Right lung (tissue), 10 donors: ENCODE data around the gene DHCR24. TPM values are rescaled to one million over a fixed set of nuclear protein-coding genes. Genes with fewer than 3 reads are reported as not detected.
"Not testable (repeated sequence)": the region's sequence is repeated elsewhere in the genome, so short reads cannot be mapped to it uniquely, and the experiment has no call there.

Experiments used
- DNase-seq, 2 donors: peaks; one replicate each; pipeline ENCODE4 v3.0.0-alpha.2; 2013
- long read RNA-seq, 8 donors: transcript quantifications; one replicate each; lab custom pipeline, GENCODE V29; 2026
- polyA plus RNA-seq, 5 donors: library from polyadenylated mRNA; unstranded; fragments of 120-200 nt; gene quantifications; one replicate each; pipeline versions ENCODE4 v1.2.1 to v1.2.3, GENCODE V29; 2013; ENCODE audit warnings: inconsistent platforms in 1 of 5, low replicate concordance in 1 of 5; ENCODE audit not compliant: insufficient read length in 5 of 5, insufficient read depth in 1 of 5

The DHCR24 gene
- 10 to 100 TPM; 31.5 to 63.6 (median 40.5) TPM for polyA plus RNA-seq
- long read RNA-seq, donor 1, full-length matches to known transcripts: 10 of 17 reads
- long read RNA-seq, donor 1, partial matches to known transcripts: 7 of 17 reads
- long read RNA-seq, donor 1, other reads (novel, unspliced or antisense): 0 of 17 reads
- long read RNA-seq, donor 2, full-length matches to known transcripts: 13 of 13 reads
- long read RNA-seq, donor 2, partial matches to known transcripts: 0 of 13 reads
- long read RNA-seq, donor 2, other reads (novel, unspliced or antisense): 0 of 13 reads
- long read RNA-seq, donor 3, full-length matches to known transcripts: 2 of 2 reads
- long read RNA-seq, donor 3, partial matches to known transcripts: 0 of 2 reads
- long read RNA-seq, donor 3, other reads (novel, unspliced or antisense): 0 of 2 reads
- long read RNA-seq, donor 4, full-length matches to known transcripts: 3 of 3 reads
- long read RNA-seq, donor 4, partial matches to known transcripts: 0 of 3 reads
- long read RNA-seq, donor 4, other reads (novel, unspliced or antisense): 0 of 3 reads
- long read RNA-seq, donor 5, full-length matches to known transcripts: 5 of 10 reads
- long read RNA-seq, donor 5, partial matches to known transcripts: 5 of 10 reads
- long read RNA-seq, donor 5, other reads (novel, unspliced or antisense): 0 of 10 reads
- long read RNA-seq, donor 6, full-length matches to known transcripts: 8 of 16 reads
- long read RNA-seq, donor 6, partial matches to known transcripts: 8 of 16 reads
- long read RNA-seq, donor 6, other reads (novel, unspliced or antisense): 0 of 16 reads
- long read RNA-seq, donor 7, full-length matches to known transcripts: 10 of 10 reads
- long read RNA-seq, donor 7, partial matches to known transcripts: 0 of 10 reads
- long read RNA-seq, donor 7, other reads (novel, unspliced or antisense): 0 of 10 reads
- long read RNA-seq, donor 8, full-length matches to known transcripts: 5 of 5 reads
- long read RNA-seq, donor 8, partial matches to known transcripts: 0 of 5 reads
- long read RNA-seq, donor 8, other reads (novel, unspliced or antisense): 0 of 5 reads

DNA sequence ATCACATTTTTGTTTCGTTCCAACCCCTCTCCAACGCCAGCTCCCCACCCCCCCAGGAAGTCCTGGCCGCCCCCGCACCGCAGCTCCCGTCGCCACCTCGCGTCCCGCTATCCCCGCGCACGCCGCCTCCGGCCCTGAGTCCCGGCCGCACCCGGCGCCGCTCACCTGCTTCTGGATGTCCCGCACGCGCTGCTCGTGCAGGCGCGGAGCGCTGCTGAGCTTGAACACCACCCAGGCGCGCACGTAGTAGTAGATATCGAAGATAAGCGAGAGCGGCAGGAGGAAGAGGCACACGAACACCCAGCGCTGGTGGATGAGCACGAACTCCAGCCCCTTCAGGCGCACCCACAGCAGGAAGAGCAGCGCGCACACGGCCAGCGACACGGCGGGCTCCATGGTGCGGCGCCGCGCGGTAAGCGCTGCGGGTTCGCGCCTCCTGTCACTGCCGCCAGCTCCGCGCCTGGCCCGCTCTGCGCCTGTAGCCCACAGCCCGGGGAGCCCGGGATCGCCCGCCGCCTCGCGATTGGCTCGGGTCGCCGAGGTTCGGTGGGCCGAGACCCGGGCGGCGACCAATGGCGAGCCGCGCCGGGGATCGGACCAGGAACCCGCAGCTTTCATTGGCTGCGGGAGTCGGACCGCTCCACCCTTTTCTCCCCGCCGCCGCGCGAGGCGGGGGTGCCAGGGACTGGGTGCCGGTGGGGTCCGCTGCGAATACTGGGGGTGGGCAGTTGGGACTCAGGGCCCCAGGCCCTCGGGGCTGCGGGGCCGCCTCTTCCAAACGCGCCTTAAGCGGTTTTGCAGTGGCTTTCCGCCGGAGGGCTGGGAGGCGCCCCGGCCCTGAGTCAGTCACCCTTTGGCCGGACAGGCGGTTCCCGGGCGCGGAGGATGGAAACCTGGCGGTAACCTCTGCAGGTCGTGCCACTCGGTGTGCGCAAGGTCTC is at the start of gene DHCR24:
DHCR24 (minus strand) TSS at position 472 of the 941 bp plus-strand sequence; CDS start at position 396, 76 bp downstream.
- DNase-seq: peak; percentile 75 to 76

GRCh38 chr1:54936791-54937190 is 49.8 kb upstream of the DHCR24 start:
- no peak for DNase-seq

DNA sequence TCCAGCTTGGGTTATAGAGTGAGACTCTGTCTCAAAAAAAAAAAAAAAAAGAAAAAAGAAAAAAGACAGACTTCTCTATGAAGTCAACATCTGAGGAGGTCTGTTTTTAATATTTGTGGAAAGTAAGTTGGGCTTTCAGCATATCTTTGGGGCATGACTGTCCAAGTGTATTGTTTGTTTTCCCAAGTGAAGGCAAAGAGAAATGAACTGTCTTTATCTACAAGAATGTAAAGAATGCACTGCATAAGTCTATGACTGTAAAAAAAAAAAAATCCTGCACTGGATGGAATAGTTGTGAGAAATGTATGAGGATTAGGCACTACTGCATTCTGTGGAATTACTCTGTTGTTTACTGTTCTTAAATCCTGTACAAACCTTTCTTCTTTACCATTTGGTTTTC is 47.9 kb upstream of the DHCR24 start:
- DNase-seq: no peak

DNA sequence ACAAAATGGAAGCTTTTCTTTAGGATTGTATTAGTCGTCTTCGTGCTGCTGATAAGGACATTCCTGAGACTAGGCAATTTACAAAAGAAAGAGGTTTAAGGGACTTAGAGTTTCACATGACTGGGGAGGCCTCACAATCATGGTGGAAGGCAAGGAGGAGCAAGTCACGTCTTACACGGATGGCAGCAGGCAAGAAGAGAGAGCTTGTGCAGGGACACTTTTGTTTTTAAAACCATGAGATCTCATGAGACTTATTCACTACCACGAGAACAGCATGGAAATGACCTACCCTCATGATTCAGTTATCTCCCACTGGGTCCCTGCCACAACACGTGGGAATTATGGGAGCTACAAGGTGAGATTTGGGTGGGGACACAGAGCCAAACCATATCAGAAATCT is 47.1 kb upstream of the DHCR24 start:
- not testable (repeated sequence) for DNase-seq

GRCh38 chr1:54931275-54931840 is 44.4 kb upstream of the DHCR24 start:
- DNase-seq: no peak

DNA sequence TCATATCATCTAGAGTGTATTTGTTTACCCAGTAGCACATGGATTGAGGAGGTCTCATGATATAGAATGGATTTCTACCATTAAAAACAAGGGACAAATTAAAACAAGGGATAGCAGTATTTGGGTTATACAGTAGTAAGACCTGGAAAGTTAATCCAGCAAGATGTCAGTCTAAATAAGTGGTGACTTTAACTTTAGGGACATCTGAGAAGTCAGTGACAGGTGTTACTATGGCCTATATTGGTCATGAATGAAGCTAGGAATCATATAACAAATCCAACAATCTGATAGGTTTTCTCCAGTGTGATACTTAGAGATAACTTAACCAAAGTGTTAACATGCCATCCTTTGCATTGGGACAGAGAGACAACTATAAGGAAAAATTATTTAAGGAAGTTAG is 42.7 kb upstream of the DHCR24 start:
- DNase-seq: no peak

DNA sequence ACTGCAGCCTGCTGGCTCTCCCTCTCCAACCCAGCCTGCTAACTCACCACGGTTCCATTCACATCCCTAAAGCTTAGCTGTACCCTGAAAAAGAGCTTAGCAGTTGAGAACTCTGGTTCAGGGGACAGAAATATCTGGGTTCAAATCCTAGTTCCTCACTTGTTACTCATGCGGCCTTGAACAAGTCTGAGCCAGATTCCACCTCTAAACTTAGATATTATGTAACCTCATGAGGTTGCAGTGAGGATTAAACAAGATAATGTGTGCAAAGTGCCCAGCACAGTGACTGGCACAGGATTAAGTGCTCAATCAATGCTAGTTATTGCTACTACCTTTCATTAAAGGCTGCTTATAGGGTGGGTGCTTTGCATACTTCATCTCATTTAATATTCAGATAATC is 41.3 kb upstream of the DHCR24 start:
- DNase-seq: no peak

DNA sequence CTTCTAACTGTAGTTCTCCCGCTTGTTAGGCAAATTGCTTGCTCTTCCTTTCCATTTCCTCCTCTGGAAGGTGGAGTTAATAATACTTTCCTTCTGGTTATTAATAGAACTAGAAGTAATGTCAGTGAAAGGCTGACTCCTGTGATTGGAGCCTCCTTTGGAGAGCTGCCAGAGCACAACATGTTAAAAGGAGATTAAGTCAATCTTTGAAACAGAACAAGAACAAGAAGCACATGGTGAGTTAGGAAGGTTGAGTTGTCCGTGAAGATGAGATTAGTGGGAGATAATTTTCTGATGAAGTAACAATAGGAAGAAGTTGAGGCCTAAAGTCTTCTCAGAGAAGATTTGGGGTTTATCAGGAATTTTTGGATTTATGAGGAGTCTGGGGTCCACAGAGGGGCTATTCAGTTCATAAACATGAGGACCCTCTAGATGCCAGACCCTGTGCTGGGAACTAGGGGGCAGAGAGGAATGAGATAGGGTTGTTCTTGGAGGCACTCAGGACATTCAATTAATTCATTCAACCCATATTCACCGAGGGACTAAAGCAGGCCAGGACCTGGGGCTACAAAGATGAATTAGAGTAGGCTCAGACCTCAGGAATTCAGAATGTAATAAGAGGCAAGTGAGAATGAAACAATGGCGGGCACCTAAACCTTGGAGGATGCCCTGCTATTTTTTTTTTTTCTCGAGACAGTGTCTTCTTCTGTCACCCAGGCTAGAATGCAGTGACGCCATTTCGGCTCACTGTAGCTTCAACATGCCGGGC is 40.7 kb upstream of the DHCR24 start:
- peak in 1 of 2 donors; percentile 11 for DNase-seq

DNA sequence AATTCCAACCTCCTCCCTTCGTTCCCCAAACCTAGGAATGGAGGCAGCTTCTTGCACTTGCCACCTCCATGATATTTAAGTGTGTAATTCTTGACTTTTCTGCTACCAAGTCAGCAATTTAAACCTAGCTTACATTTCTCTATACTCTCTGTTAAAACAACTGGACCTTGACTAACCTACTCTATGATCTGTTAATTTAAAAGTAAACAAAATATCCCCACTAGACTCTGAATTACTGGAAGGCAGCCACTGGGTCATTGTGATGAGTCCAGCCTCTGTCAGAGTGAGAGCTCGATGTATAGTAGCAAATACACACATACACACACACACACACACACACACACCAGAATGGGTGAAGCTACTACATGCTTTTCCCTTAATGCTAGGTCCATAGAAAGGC is 40.0 kb upstream of the DHCR24 start:
- peak in 1 of 2 donors; percentile 7 for DNase-seq

- DNase-seq: peak in 1 of 2 donors; percentile 10
Observed at GRCh38 chr1:54922921-54923421, 36.0 kb upstream of the DHCR24 start.

- no peak for DNase-seq
Observed at GRCh38 chr1:54922040-54922761, 35.2 kb upstream of the DHCR24 start.

DNA sequence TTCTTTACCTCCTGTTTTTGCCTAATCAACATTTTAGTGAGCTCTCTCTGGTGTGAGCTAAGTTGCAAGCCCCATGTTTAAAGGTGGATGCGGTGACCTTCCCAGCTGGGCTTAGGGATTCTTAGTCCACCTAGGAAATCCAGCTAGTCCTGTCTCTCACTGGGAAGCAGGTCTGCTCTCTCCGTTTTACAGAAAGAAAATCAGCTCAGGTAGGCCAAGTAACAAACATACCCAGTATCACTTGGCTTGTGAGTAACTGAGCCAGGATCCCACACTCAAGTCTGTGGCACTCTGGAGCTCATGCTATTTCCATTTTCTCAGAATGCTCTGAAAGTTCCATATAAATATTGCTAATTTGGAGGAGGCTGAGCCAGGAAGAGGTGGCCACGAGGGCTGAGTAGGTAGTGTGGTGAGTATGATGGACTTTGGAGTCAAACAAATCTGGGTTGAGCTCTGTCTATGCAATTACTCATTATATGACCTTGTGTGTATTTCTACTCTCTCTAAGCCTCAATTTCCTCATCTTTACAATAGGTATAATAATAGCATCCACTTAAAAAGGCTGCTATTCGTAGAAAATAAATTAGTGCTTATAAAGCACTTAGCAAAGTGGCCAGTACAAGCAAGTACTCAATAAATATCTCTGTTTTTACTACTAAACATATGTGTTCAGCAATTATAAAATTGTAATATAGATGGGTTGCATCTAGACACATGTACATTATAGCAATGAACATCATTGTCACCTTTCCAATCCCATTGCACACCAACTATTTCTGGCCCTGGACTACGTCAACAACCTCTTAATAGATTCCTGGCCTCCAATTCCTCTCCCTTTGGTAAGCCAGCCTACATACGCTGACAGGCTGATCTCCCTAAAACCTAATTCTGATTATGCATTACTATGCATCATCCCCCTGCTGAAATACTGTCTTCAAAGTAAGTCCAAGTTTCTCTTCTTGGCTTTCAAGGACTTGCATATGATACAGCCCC is 32.7 kb upstream of the DHCR24 start:
- DNase-seq: no peak

DNA sequence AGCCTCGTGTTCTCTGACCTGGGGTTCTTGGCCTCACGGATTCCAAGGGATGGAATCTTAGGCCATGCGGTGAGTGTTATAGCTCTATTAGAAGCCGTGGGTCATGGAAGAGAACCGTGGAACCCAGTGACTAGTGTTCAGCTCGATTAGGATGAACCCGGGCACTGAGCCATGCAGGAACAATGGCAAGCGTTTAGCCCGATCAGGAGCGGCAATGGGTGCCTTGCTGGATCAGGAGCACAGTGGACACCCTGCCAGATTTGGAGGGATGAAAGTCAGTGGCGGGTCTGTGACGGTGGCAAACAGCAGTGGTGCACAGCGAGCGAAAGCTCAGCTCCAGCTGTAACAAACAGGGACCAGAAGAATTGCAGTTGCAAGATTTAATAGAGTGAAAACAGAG is 24.1 kb upstream of the DHCR24 start:
- not testable (repeated sequence) for DNase-seq

DNA sequence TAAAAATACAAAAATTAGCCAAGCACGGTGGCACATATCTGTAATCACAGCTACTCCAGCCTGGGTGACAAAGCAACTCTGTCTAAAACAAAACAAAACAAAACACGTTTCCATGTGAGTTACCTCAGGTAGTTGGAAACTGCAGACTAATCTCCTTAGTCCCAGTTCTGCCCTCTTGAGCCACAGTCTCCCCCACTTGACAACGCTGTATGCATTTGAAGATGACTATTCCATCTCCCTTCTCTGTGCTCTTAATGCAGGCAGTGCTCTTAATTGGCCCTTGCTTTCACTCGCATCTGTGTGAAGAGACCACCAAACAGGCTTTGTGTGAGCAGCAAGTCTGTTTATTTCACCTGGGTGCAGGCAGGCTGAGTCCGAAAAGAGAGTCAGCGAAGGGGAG is 19.6 kb upstream of the DHCR24 start:
- no peak for DNase-seq

- no peak for DNase-seq
Observed at GRCh38 chr1:54904476-54905048, 17.6 kb upstream of the DHCR24 start.

GRCh38 chr1:54894271-54894670 is 7.3 kb upstream of the DHCR24 start:
- DNase-seq: no peak

- DNase-seq: no peak
Observed at GRCh38 chr1:54892586-54892985, 5.6 kb upstream of the DHCR24 start.
